CD4-positive, alpha-beta T cell treated with Interleukin-17A for 4 hours (primary cell): ENCODE data around the gene IL34.
A peak's percentile ranks its signal among the peaks of the same experiment; 100 is the strongest.

Experiments
- DNase-seq: peaks from one replicate; pipeline ENCODE4 v3.0.0-alpha.2; 2020; ENCODE audit warnings: mixed read lengths

IL34 gene

GRCh38 chr16:70678898-70679670, 32.7 kb downstream of the IL34 start:
- no peak for DNase-seq

GRCh38 chr16:70679671-70680494, 33.5 kb downstream of the IL34 start:
- no peak for DNase-seq

- DNase-seq: no peak
Measured at GRCh38 chr16:70680495-70681381, 34.4 kb downstream of the IL34 start.

- DNase-seq: no peak
Measured at GRCh38 chr16:70681382-70682238, 35.3 kb downstream of the IL34 start.

- no peak for DNase-seq
Measured at GRCh38 chr16:70682239-70683145, 36.1 kb downstream of the IL34 start.

- no peak for DNase-seq
Measured at GRCh38 chr16:70683146-70683944, 37.0 kb downstream of the IL34 start.

- DNase-seq: no peak
Measured at GRCh38 chr16:70684146-70685060, 38.0 kb downstream of the IL34 start.

- DNase-seq: no peak
Measured at GRCh38 chr16:70685061-70685937, 38.9 kb downstream of the IL34 start.

GRCh38 chr16:70685938-70686375, 39.6 kb downstream of the IL34 start, which contains the start of gene MTSS2:
MTSS2 (minus strand) TSS chr16:70686053; CDS start chr16:70685791, 262 bp downstream.
- DNase-seq: peak; percentile 27

- DNase-seq: no peak
Measured at GRCh38 chr16:70686376-70687101, 40.2 kb downstream of the IL34 start.

GRCh38 chr16:70687102-70687511, 40.7 kb downstream of the IL34 start:
- no peak for DNase-seq

- DNase-seq: no peak
Measured at GRCh38 chr16:70687671-70688245, 41.4 kb downstream of the IL34 start.

- DNase-seq: no peak
Measured at GRCh38 chr16:70688246-70688742, 41.9 kb downstream of the IL34 start.

- no peak for DNase-seq
Measured at GRCh38 chr16:70689035-70689969, 42.9 kb downstream of the IL34 start.
